HG03095 (cell line): ENCODE data around the gene FOLR1.

ENCODE experiments used
- ATAC-seq: cut with Tn5 transposase; IDR thresholded peaks from one replicate; pipeline ENCODE4 v1.9.1; 2021; ENCODE audit warnings: moderate library complexity; ENCODE audit not compliant: unreplicated experiment

FOLR1 gene

DNA sequence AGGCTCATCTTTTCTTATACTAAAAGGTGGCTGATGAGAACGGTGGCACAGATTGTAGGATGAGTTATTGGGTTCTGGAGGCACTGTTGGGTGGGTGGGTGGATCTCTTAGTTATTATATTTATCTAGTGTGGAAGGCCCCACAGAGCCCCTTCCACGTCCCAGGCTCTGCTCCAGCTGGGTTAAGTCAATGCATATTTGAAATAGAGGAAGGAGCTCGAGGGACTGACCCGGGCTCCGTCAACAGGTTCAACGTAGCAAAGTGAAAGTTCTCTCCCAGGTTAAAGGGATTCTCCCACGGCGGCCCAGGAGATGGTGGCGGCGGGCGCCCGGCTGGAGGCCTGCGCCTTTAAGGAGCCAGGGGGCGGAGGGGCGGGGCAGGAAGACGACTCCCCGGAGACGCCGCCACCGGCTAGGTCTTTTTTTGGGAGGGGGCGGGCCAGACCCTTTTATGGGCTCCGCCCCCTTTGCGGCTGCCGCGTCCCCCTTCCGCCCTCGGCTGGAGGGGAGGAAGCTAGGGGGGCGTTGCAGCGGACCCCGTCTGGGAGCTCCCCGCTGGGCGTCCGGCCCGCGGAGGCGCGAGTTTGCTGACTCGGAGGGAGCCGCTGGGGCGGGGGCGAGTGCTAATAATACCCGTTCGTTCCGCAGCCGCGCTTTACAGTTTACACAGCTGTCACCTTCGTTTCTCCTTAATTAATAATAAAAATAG, 31.1 kb downstream of the FOLR1 start:
- ATAC-seq: peak; percentile 53

DNA sequence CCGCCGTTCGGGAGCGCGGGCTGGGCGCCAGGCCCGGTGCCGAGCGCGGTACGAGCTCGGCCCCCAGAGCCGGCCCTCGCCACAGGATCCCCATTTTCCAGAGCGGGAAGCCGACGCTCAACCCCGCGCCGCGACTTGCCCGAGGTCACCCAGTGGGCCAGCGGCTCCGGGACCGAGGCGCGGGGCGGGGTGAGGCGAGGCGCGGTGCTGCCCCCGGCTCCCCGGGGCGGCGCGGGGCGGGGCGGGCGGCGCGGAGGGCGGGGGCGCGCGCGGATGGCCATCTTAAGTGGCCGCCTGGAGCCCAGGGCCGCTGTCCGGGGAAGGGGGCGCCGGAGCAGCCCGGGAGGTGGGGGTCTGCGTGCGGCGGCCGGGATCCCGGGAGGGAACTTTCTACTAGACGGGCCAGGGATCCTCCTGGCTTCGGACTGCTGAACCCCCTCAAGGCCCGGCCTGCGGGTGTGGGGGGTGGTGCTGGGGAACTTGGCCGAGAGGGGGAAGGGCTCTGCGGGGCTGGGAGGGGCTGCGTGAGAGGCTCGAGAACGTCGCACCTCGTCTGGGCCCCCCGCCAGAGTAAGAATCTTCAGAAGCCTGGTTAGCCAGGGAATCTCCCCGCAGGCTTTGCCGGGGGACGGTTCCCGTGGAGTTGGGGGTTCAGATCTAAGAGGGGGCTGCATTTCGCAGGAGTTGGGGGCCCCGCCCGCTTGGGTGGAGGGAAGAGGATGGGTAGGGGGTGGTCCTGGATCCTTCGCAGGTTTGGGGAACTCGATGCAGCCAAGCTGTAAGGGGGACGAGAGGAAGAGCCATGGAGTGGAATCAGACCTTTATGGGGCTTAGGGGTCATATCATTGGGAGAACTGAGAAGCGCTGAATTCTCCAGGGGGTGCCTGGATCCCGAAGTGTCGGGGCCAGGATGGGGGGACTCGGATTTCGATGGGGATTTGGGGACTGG, 31.9 kb downstream of the FOLR1 start:
- ATAC-seq: peak; percentile 46

DNA sequence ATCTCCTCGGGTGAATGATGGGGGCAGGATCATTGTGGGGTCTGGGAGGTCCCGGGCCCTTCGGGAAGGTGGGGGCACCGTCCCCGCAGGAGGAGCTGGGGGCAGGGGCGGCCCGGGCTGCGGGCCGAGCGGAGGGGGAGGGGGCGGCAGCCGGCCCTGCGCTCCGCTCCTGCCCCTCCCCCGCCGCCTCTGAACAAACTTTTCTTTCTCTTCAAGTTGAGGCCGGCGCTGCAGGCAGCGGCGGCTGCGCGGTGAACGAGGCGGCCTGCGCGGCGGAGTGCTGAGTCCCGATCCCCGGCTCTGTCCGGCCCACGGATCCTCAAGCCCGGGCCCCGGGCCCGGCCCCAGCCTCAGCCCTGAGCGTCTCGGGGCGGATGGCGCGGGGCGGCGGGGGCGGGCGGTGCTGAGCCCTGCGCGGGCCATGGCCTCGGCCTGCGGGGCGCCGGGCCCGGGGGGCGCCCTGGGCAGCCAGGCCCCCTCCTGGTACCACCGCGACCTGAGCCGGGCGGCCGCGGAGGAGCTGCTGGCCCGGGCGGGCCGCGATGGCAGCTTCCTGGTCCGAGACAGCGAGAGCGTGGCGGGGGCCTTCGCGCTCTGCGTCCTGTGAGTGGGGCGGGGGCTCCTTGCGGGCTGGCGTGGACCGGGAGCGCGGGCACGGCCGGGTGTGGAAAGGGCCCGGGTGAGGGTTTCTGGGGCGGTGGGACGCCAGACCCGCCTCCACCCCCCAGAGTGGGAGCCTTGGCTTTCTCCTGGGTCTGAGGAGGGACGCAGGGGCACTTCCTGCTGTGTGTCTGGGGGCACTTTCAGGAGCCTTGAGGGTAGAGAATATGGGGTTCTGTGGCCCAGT, 32.8 kb downstream of the FOLR1 start, which contains the start of gene INPPL1:
TSS of gene INPPL1 (plus strand) at position 204 of the 847 bp plus-strand sequence. CDS start at position 422, 218 bp downstream.
- no peak for ATAC-seq

DNA sequence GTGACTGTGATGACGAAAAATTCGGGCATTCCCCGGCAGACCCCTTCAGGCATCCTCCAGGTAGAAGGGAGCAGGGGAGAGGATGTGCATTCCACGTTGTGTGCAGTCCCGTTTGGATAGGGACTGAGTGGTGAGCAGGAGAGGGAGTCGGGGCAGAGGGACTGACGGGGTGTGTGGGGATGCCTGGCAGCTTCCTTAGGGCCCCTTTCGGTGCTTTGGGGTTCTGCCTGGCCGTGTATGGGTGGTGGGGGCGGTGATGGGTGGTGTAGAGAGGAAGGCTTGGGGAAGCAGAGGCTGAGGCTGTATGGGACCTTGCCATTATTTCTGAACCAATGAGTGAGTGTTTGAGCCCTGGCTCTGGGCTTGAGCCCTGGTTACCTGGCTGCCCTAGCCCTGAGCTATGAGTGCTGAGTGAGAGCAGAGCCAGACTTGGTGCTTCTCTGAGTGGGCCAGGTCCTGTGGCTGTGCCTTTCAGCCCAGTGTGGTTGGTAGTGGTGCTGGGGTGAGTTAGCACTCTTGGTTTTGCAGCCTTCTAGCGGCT, 33.5 kb downstream of the FOLR1 start:
- ATAC-seq: no peak

DNA sequence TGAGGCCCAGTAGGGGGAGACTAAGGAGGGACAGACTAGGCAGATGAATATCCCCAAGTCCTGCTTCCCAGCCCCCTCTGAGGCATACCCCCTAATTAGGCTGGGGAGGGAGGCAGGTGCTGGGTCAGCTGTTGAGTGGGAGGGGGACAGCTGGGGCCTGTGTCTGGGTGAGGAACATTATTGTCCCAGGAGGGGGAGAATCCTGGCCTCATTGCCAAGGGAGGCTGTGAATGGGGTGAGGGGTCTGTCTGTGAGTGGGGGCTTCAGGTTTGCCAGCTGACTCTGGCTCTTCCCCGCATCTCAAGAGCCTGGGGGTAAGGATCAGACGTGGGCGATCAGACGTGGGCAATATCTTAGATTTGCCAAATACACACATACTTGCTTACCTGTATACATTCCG, 34.8 kb downstream of the FOLR1 start:
- ATAC-seq: no peak

DNA sequence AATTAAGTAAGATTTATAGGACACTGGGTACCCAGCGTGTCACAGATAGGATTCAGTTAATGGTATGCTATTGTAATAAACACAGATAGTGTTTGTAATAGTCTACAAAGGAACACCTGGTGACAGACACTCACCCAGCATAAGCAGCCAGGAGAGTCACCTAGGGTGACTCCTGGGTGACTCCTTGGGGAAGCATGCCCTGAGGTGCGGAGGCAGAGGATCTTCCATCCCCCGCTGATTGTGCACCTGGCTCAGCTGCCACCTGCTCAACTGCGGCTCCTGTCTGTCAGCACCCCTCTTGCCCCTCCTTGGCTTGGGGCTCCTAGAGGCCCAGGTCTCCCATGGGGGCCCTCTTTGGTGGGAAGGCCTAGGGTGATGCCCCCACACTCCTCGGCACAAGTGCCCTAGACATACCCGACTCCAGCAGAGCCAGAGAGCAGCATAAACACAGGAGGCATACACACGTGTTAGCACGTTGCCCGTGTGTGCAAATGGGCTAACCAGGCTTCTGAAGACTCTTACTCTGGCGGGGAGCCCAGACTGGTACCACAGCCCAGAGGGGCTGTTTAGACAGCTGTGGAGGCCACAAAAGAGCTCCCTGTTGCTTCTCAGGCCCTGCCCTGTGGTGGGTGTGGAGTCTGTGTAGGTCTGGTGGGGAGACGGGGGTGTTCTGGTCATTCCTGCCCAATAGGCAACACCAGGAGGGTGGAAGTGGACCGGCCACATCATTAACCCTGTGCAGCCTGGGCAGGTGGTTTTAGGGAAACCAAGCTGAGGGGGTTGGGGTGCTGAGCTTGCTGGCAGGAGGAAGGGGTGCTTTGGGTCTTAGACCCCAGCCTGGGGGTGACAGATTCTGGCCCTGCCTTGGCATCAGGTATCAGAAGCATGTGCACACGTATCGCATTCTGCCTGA, 35.6 kb downstream of the FOLR1 start:
- no peak for ATAC-seq

DNA sequence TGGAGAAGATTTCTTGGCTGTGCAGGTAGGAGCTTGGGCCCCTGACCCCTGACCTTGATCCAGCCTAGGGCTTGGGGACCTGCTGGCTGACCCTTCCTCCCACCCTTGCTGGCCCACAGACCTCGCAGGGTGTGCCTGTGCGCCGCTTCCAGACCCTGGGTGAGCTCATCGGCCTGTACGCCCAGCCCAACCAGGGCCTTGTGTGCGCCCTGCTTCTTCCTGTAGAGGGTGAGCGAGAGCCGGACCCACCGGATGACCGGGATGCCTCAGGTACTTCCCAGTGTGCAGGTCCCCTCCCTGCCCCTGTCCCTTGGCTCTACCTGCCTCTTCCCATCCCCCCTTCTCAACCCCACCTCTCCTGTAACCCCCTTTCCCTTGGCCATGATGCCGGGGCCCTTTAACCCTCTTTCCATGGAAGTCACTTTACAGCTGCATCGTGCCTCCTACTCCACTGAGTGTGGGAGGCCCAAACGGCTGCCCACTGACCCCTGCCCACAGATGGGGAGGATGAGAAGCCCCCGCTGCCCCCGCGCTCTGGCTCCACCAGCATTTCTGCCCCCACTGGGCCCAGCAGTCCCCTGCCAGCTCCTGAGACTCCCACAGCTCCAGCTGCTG, 36.4 kb downstream of the FOLR1 start:
- ATAC-seq: no peak

DNA sequence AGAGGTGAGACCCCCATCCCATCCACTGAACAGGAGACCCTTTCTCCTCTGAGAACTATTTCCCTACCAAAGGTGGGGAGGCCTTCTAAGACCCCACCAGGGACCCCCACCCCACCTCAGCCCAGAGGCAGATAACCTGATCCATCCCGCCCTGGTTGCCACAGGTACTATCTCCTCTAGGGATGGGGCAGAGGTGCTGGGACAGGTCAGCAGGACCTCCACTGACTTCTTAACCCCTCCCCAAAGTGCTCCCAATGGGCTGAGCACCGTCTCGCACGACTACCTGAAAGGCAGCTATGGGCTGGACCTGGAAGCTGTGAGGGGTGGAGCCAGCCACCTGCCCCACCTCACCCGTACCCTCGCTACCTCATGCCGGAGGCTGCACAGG, 36.9 kb downstream of the FOLR1 start:
- no peak for ATAC-seq

DNA sequence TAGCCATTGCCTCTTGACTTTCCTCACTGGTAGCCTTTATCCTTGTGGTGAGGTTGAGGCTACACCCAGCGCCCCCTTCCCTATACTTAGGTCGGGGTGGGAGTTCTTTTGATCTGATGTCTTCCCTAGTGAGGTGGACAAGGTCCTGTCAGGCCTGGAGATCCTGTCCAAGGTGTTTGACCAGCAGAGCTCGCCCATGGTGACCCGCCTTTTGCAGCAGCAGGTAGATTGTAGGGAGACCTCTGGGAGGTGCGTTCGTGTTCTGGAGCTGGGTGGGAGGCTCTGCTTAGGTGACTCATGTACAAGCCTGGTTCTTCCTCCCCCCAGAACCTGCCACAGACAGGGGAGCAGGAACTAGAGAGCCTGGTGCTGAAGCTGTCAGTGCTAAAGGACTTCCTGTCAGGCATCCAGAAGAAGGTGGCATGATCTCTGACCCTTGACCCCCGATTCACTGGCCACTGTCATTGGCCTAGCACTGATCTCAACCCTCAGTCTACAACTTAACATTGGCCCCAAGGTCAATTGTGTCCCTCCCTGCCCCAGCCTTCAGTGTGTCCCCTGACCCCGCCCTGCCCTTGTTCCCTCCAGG, 37.5 kb downstream of the FOLR1 start:
- ATAC-seq: no peak

DNA sequence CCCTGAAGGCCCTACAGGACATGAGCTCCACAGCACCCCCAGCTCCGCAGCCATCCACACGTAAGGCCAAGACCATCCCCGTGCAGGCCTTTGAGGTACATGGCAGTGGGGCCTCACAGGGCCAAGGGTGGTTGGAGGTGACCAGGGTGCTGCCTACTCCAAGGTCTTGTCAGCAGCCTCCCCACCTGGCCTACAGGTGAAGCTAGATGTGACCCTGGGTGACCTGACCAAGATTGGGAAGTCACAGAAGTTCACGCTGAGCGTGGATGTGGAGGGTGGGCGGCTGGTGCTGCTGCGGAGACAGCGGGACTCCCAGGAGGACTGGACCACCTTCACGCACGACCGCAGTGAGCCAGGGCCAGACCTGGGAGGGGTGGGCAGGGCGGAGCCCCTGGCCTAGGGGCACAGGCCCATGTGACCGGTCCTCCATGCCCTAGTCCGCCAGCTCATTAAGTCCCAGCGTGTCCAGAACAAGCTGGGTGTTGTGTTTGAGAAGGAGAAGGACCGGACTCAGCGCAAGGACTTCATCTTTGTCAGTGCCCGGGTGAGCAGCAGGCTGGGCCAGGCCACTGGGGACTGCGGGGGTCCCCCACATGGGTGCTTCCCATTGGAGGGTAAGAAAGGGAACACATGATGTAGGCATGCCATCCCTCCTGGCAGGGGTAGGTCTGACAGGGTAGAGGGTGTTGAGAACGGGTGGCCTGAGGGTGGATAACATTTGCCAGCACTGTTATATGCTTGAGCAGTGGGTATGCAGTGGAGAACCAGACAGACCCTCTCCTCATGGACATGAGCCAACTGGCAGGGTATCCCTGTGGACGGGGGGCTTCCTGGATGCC, 38.2 kb downstream of the FOLR1 start:
- ATAC-seq: no peak

DNA sequence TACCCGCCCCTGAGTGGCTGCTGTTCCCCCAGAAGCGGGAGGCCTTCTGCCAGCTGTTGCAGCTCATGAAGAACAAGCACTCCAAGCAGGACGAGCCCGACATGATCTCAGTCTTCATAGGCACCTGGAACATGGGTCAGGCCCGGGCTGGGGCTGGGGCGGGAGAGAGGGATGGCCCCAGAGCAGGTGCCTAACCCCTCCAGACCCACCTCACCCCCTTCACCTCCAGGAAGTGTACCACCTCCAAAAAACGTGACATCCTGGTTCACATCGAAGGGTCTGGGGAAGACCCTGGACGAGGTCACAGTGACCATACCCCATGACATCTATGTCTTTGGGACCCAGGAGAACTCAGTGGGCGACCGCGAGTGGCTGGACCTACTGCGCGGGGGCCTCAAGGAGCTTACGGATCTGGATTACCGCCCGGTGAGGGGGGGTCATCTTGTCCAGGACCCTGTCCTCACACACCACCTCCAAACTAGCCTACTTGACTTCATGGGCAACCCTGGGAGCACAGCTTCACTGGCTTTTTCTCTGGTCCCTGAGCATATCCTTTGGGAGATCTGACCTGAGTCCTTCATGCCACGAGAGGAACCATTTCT, 38.9 kb downstream of the FOLR1 start:
- no peak for ATAC-seq

DNA sequence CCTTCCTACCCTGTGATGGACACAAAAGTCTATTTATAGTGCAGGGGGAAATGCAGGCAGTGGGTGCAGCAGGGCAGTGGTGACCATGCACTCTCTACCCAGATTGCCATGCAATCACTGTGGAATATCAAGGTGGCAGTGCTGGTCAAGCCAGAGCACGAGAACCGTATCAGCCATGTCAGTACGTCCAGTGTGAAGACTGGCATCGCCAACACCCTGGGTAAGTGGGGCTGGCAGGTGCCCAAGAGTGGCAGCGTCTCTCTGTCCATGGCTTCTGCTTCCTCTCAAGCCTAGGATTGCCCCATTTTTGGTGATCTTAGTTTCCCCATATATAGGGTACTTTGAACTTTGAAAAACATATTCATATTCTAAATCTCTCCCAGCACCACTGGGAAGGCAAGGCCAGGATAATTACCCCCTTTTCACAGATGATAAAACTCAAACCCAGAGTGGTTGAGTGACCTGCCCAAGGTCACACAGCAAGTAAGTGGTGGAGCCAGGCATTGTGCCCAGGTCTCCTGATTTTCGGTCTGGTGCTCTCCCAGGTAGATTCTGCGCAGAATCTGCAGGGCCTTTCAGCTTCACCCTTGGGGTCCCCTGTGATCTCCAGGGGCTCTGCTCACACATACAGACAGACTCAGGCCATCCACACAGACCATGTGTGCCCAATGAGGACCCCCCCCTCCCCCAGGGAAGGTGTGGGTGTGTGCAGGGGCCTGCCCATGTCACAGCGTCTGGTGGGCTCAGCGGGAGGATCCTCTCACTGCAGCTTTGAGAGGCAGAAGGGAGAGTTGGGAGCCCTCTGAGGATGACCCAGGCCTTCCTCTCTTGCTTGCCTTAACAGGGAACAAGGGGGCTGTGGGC, 39.7 kb downstream of the FOLR1 start:
- ATAC-seq: no peak

DNA sequence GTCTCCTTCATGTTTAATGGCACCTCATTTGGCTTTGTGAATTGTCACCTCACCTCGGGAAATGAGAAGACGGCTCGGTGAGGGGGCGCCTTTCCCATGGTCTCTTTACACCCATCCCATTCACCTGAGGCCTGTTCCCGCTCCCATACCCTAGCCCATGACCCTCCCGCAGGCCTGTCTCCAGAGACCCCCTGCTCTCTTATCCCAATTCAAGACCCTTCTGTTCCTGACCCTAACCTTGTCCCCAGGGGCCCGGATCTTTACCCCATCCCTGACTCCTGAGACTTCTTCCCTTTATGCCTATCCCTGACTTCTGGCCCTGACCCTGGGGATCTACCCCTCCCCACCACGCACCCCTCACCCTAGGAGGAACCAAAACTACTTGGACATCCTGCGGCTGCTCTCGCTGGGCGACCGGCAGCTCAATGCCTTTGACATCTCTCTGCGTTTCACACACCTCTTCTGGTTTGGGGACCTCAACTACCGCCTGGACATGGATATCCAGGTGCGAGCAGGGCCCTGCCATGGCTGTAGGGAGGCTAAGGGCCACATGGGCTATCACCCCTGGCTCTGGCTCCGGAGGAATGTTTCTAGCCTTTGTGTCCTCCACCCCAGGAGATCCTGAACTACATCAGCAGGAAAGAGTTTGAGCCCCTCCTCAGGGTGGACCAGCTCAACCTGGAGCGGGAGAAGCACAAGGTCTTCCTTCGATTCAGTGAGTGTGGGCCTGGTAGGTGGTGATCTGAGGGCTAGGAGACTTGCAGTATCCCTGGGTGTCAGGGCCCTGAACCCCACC, 40.5 kb downstream of the FOLR1 start:
- ATAC-seq: no peak

DNA sequence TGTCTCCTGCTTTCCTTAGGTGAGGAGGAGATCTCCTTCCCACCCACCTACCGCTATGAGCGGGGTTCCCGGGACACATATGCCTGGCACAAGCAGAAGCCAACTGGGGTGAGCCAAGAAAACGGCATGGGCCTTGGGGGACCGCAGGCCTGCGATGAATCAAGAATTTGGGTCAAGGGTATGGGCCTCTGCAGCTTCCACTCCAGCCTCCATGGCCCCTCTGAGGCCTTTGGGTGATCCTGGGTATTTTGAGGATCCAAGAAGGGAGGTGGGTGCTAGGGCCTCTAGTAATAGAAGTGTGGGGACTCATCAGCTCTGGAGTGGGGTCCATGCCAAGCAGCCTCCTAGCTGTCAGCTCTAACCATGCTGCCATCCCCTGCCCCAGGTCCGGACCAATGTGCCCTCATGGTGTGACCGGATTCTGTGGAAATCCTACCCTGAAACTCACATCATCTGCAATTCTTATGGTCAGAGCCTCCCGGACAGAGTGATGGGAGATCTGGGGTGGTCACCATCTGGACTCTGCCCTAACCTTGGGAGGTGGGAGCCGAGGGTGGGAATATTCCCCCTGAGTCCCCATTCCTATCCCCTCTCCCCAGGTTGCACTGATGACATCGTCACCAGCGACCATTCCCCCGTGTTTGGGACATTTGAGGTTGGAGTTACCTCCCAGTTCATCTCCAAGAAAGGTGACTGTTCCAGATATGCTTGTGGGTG, 41.3 kb downstream of the FOLR1 start:
- ATAC-seq: no peak

DNA sequence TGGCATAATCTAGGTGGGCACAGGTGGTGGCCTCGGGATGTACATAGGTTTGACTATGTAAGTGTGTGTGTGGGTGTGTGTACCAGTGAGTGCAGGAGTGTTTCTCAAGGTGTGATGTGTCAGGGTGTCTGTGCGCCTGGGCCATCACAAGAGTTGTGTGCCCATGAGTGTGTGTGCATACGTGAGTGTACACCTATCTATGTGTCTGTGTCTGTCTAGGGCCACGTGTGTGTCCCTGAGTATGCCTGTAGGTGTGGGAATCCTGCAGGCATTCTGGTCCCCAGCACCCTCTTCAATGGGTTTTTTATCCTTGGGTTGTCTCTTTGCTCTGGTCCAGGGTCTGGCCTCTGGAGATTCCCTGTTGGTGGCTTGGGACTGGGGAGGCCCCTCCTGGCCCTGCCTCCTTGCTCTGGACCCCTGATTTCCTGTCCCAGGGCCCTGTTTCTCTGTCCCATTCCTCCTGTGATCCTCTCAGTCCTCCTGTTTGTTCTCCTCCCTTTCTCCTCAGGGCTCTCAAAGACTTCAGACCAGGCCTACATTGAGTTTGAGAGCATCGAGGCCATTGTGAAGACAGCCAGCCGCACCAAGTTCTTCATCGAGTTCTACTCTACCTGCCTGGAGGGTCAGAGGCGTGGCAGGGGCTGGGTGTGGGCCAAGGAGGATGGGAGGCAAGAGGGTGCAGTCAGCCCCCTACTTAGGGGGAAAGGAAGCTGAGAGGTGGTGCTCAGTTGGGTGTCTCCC, 42.0 kb downstream of the FOLR1 start:
- ATAC-seq: no peak
